ENCODE measurements around the gene KRTAP10-7.
"Not testable (repeated sequence)": the region's sequence is repeated elsewhere in the genome, so short reads cannot be mapped to it uniquely, and the experiment has no call there.

The KRTAP10-7 gene

GRCh38 chr21:44639331-44639655 lies 38.9 kb downstream of the KRTAP10-7 start:
- H3K36me3 ChIP-seq (ENCODE audit: control insufficient read depth, insufficient read depth, low read length): no peaks in the 10 kb centered on the region
- H3K4me3 ChIP-seq (replicated peaks; ENCODE audit: low read depth, low read length): no peak overlapping the region
- DNase-seq (ENCODE audit: extremely low read depth, insufficient read length): no peak
- TF ChIP-seq CTCF (IDR thresholded peaks at IDR 0.05; ENCODE audit: insufficient read depth, low read length, poor library complexity, severe bottlenecking): no peak
- no peaks in the 10 kb centered on the region for H3K27me3 ChIP-seq (replicated peaks; ENCODE audit: control insufficient read depth, insufficient read depth, low read length)

GRCh38 chr21:44640761-44641160 lies 40.4 kb downstream of the KRTAP10-7 start:
- Histone ChIP-seq H3K36me3 (ENCODE audit: control insufficient read depth, insufficient read depth, low read length) (no peaks in the 10 kb centered on the region), H3K27me3 (replicated peaks; ENCODE audit: control insufficient read depth, insufficient read depth, low read length) (no peaks in the 10 kb centered on the region)
- TF ChIP-seq CTCF (IDR thresholded peaks at IDR 0.05; ENCODE audit: insufficient read depth, low read length, poor library complexity, severe bottlenecking): no peak

GRCh38 chr21:44643741-44644310 lies 43.4 kb downstream of the KRTAP10-7 start:
- Histone ChIP-seq H3K36me3 (ENCODE audit: control insufficient read depth, insufficient read depth, low read length) (no peaks in the 10 kb centered on the region), H3K27me3 (replicated peaks; ENCODE audit: control insufficient read depth, insufficient read depth, low read length) (no peaks in the 10 kb centered on the region), H3K4me3 (replicated peaks; ENCODE audit: low read depth, low read length) (no peak overlapping the region)
- TF ChIP-seq CTCF (IDR thresholded peaks at IDR 0.05; ENCODE audit: insufficient read depth, low read length, poor library complexity, severe bottlenecking): no peak
- DNase-seq (ENCODE audit: extremely low read depth, insufficient read length): no peak

More at GRCh38 chr21:44640761-44641160, 40.4 kb downstream of the KRTAP10-7 start:
- no peak for DNase-seq (ENCODE audit: extremely low read depth, insufficient read length)
- H3K4me3 ChIP-seq (replicated peaks; ENCODE audit: low read depth, low read length): no peak overlapping the region

- Histone ChIP-seq H3K27me3 (replicated peaks; ENCODE audit: control insufficient read depth, insufficient read depth, low read length) (no peaks in the 10 kb centered on the region), H3K36me3 (ENCODE audit: control insufficient read depth, insufficient read depth, low read length) (no peaks in the 10 kb centered on the region), H3K4me3 (replicated peaks; ENCODE audit: low read depth, low read length) (no peak overlapping the region)
- no peak for TF ChIP-seq CTCF (IDR thresholded peaks at IDR 0.05; ENCODE audit: insufficient read depth, low read length, poor library complexity, severe bottlenecking)
- no peak for DNase-seq (ENCODE audit: extremely low read depth, insufficient read length)
Observed at GRCh38 chr21:44644878-44645277, 44.5 kb downstream of the KRTAP10-7 start.

GRCh38 chr21:44646366-44647221 lies 46.2 kb downstream of the KRTAP10-7 start, which contains the start of gene KRTAP10-11:
Gene KRTAP10-11, plus strand, starts transcription at chr21:44646414. Its CDS starts 45 bp downstream, at chr21:44646459.
- not testable (repeated sequence) for H3K27me3 ChIP-seq (replicated peaks; ENCODE audit: control insufficient read depth, insufficient read depth, low read length); H3K36me3 ChIP-seq (ENCODE audit: control insufficient read depth, insufficient read depth, low read length); H3K4me3 ChIP-seq (replicated peaks; ENCODE audit: low read depth, low read length); DNase-seq (ENCODE audit: extremely low read depth, insufficient read length)

- Histone ChIP-seq H3K4me3 (replicated peaks; ENCODE audit: low read depth, low read length) (no peak overlapping the region), H3K27me3 (replicated peaks; ENCODE audit: control insufficient read depth, insufficient read depth, low read length) (no peaks in the 10 kb centered on the region), H3K36me3 (ENCODE audit: control insufficient read depth, insufficient read depth, low read length) (no peaks in the 10 kb centered on the region)
- DNase-seq (ENCODE audit: extremely low read depth, insufficient read length): no peak
- TF ChIP-seq CTCF (IDR thresholded peaks at IDR 0.05; ENCODE audit: insufficient read depth, low read length, poor library complexity, severe bottlenecking): no peak
Observed at GRCh38 chr21:44647222-44647552, 46.8 kb downstream of the KRTAP10-7 start.

All from GM06990 (cell line).